Esophagus squamous epithelium (tissue), 5 donors: ENCODE measurements around the gene SEC23A. TPM values are rescaled to one million over a fixed set of nuclear protein-coding genes. Genes with fewer than 3 reads are reported as not detected.

ENCODE experiments used
- DNase-seq: peaks from one replicate; lab custom pipeline; 2025; lab: John Stamatoyannopoulos, UW
- H3K27ac ChIP-seq, 4 donors: fragments of 200-600 bp; sonication (generic); one replicate each; pipeline ENCODE4 v1.5.1; 2016 to 2019; ENCODE audit warnings: mild to moderate bottlenecking in 1 of 4
- H3K27me3 ChIP-seq, 4 donors: fragments of 200-600 bp; sonication (generic); 1 replicate in 3 of 4; 2 replicates in 1 of 4; pipeline versions ENCODE4 v1.5.1 to v1.6.0; 2017 to 2021; ENCODE audit warnings: antibody characterized with exemption in 1 of 4
- H3K36me3 ChIP-seq, 3 donors: fragments of 200-600 bp; sonication (generic); one replicate each; pipeline ENCODE4 v1.5.1; 2016 to 2019
- H3K4me1 ChIP-seq, 3 donors: fragments of 200-600 bp; sonication (generic); one replicate each; pipeline ENCODE4 v1.5.1; 2017 to 2019
- H3K4me3 ChIP-seq, 4 donors: fragments of 200-600 bp; sonication (generic); 1 replicate in 3 of 4; 2 replicates in 1 of 4; pipeline ENCODE4 v1.5.1; 2016 to 2019; ENCODE audit warnings: mild to moderate bottlenecking in 2 of 4, moderate library complexity in 1 of 4
- H3K9me3 ChIP-seq, 3 donors: fragments of 200-600 bp; sonication (generic); one replicate each; pipeline ENCODE4 v1.5.1; 2016 to 2019
- CTCF ChIP-seq, 6 experiments: fragments of 450-650 bp in 4 of 6; fragments of 200-600 bp in 2 of 6; sonication (generic) in 2 of 6; IDR thresholded peaks; one replicate each; pipeline ENCODE4 v1.5.1; 2016 to 2019; ENCODE audit warnings: antibody characterized with exemption in 6 of 6, mild to moderate bottlenecking in 4 of 6, moderate library complexity in 4 of 6
- POLR2A ChIP-seq, 4 donors: fragments of 450-650 bp; IDR thresholded peaks; one replicate each; pipeline ENCODE4 v1.6.1; 2017; ENCODE audit warnings: antibody characterized with exemption in 4 of 4, mild to moderate bottlenecking in 4 of 4, moderate library complexity in 3 of 4
- WGBS, 2 donors: methylation state at CpG; one replicate each; pipeline ENCODE4 v1.1.5; 2018; 5-methylcytosine and 5-hydroxymethylcytosine counted together
- intact Hi-C: fragments of 100-400 bp; cut with DNase I; formaldehyde crosslinking; loops from one replicate; pipeline ENCODE4 v1.15.0; 2022
- small RNA-seq, 4 donors: library from RNA; depleted of rRNA; stranded (forward); fragments of <200 nt; gene quantifications; one replicate each; pipeline ENCODE3, GENCODE V24; 2016
- total RNA-seq, 4 donors: library from RNA; depleted of rRNA; stranded (reverse); fragments of >200 nt; gene quantifications; one replicate each; pipeline ENCODE4 v1.1.0, GENCODE V29; 2016
- donor health status: DM: yes; HTN: yes; CAD: no.

SEC23A gene
- total RNA-seq, 4 donors from 2014 or later = 25.1 to 52.5 (median 42.2) TPM

DNA sequence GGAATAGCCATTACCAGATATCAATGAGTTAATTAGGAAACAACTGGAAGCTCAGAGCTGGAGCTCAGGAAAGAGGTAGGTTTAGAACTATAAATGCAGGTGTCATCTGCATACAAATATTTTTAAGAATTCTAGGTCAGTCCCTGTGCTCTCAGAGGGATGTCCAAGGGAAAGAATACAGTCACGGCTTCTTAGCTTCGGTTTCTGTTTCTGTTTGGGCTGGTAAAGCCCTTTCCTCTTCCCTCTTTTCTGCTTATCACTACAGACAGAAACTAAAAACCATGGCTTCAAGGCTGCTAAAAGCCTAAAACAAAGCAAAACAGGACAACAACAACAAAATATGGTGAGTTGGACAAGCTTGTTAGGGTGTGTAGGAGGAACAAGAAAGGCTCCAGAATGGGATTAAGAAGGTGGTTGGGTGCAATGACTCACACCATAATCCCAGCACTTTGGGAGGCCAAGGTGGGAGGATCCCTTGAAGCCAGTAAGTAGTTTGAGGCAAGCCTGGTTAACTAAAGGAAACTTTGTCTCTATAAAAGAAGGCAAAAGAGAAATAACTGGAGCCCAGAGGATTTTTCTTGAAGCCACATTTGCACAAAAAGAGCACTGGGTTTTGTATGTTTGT is 113.0 kb downstream of the SEC23A start:
- peak overlapping the region in 2 of 4 donors; percentile 11 to 50 for H3K27ac ChIP-seq

GRCh38 chr14:38987781-38988180 is 115.3 kb downstream of the SEC23A start:
- intact Hi-C loops = no loop called here
- Histone ChIP-seq H3K27ac (no peak overlapping the region), H3K36me3 (no peaks in the 10 kb centered on the region), H3K9me3 (no peaks in the 10 kb centered on the region), H3K4me1 (no peaks in the 10 kb centered on the region), H3K27me3 (no peaks in the 10 kb centered on the region), H3K4me3 (no peak overlapping the region)
- 68 to 85% methylated on average over 2 of the region's 2 CpGs for WGBS, 2 donors
- DNase-seq = no peak
- TF ChIP-seq CTCF (IDR thresholded peaks at IDR 0.05) (no peak), POLR2A (IDR thresholded peaks at IDR 0.05) (no peak)

More for the DNA sequence above, 113.0 kb downstream of the SEC23A start:
- 51 to 53% methylated on average over 2 of the region's 2 CpGs for WGBS, 2 donors
- no peak for DNase-seq
- no peaks in the 10 kb centered on the region for H3K9me3 ChIP-seq
- H3K4me3 ChIP-seq = peak overlapping the region in 1 of 4 donors; percentile 22
- H3K4me1 ChIP-seq = peaks cover 0 to 3% (median 2%) of the 10 kb centered on the region in 3 donors
- H3K36me3 ChIP-seq = no peaks in the 10 kb centered on the region
- intact Hi-C loops = no loop called here
- TF ChIP-seq POLR2A (IDR thresholded peaks at IDR 0.05) = no peak
- no peaks in the 10 kb centered on the region for H3K27me3 ChIP-seq

GRCh38 chr14:38982837-38983236 is 120.2 kb downstream of the SEC23A start:
- Histone ChIP-seq H3K27ac (no peak overlapping the region), H3K4me3 (no peak overlapping the region), H3K4me1 (no peaks in the 10 kb centered on the region), H3K9me3 (no peaks in the 10 kb centered on the region), H3K36me3 (no peaks in the 10 kb centered on the region), H3K27me3 (no peaks in the 10 kb centered on the region)
- no peak for DNase-seq
- 0 to 4% methylated on average over 1 of the region's 1 CpG for WGBS, 2 donors
- intact Hi-C loops = no loop called here
- TF ChIP-seq POLR2A (IDR thresholded peaks at IDR 0.05) (no peak), CTCF (IDR thresholded peaks at IDR 0.05) (no peak)

- intact Hi-C loops = no loop called here
- Histone ChIP-seq H3K4me3 (no peak overlapping the region), H3K4me1 (no peaks in the 10 kb centered on the region), H3K9me3 (no peaks in the 10 kb centered on the region), H3K36me3 (no peaks in the 10 kb centered on the region), H3K27me3 (no peaks in the 10 kb centered on the region), H3K27ac (no peak overlapping the region)
- no peak for DNase-seq
- TF ChIP-seq POLR2A (IDR thresholded peaks at IDR 0.05) (no peak), CTCF (IDR thresholded peaks at IDR 0.05) (no peak)
- WGBS, 2 donors = 73% methylated on average over 3 of the region's 3 CpGs
Observed at GRCh38 chr14:38982278-38982677, 120.8 kb downstream of the SEC23A start.

Small RNAs within 50 kb of the gene (small RNA-seq; reads per million reads assigned to genes)
- gene AL109628.1 = 0 reads per million in 4 donors
- gene RF00019 = 0 reads per million in 4 donors

Other genes with a start within 250 kb of the SEC23A start
- 10 to 100 TPM in 3 of 4 donors, 1 to 10 TPM in 1; 9.7 to 19.8 (median 19.0) TPM for gene GEMIN2, start 11.1 kb upstream of the SEC23A start, total RNA-seq
- gene TRAPPC6B, start 67.1 kb upstream of the SEC23A start, total RNA-seq = 10 to 100 TPM; 16.6 to 24.2 (median 23.6) TPM
- 10 to 100 TPM; 16.7 to 43.9 (median 24.8) TPM for gene PNN, start 72.0 kb upstream of the SEC23A start, total RNA-seq
- gene MIA2, start 130.7 kb upstream of the SEC23A start, total RNA-seq = 10 to 100 TPM; 33.3 to 50.7 (median 38.7) TPM